OCI-LY1 (cell line): Measurements from ENCODE around the gene TBC1D16.

Experiments
- H2AFZ ChIP-seq: fragments of 200-600 bp; sonication (generic), shearing (Covaris generic); 2 replicates; pipeline ENCODE4 v1.6.0; 2014; ENCODE audit warnings: antibody characterized with exemption, mild to moderate bottlenecking, low read length
- H3F3A ChIP-seq: fragments of 200-600 bp; sonication (generic), shearing (Covaris generic); 2 replicates; pipeline ENCODE4 v1.6.0; 2014; ENCODE audit warnings: mild to moderate bottlenecking, antibody characterized with exemption, low read length, moderate library complexity; ENCODE audit not compliant: insufficient read depth
- H3K27ac ChIP-seq: fragments of 200-600 bp; sonication (generic); 2 replicates; pipeline ENCODE4 v1.5.1; 2014; ENCODE audit warnings: low read length, mixed run types, mild to moderate bottlenecking, low read depth; ENCODE audit not compliant: poor library complexity, severe bottlenecking
- H3K27me3 ChIP-seq: fragments of 200-600 bp; sonication (generic); 2 replicates; pipeline ENCODE4 v1.6.0; 2014; ENCODE audit warnings: antibody characterized with exemption, mild to moderate bottlenecking, low read length, moderate library complexity; ENCODE audit not compliant: insufficient read depth
- H3K36me3 ChIP-seq: fragments of 200-600 bp; sonication (generic); 2 replicates; pipeline ENCODE4 v1.6.1; 2014; ENCODE audit warnings: mild to moderate bottlenecking, antibody characterized with exemption, low read length, moderate library complexity, mixed read lengths; ENCODE audit not compliant: insufficient read depth
- H3K4me1 ChIP-seq: fragments of 200-600 bp; sonication (generic); 2 replicates; pipeline ENCODE4 v1.5.1; 2014; ENCODE audit warnings: mild to moderate bottlenecking, low read length, moderate library complexity; ENCODE audit not compliant: insufficient read depth, severe bottlenecking
- H3K4me2 ChIP-seq: fragments of 200-600 bp; sonication (generic), shearing (Covaris generic); 2 replicates; pipeline ENCODE4 v1.6.1; 2014; ENCODE audit warnings: low read length
- H3K4me3 ChIP-seq: fragments of 200-600 bp; sonication (generic); 2 replicates; pipeline ENCODE4 v1.5.1; 2014; ENCODE audit warnings: low read length, low read depth, mild to moderate bottlenecking, mixed read lengths; ENCODE audit not compliant: poor library complexity, severe bottlenecking
- H3K79me2 ChIP-seq: fragments of 200-600 bp; shearing (Covaris generic); 2 replicates; pipeline ENCODE4 v1.6.1; 2016; ENCODE audit warnings: mixed run types, low read length, mixed read lengths; ENCODE audit not compliant: insufficient read depth
- H3K9ac ChIP-seq: fragments of 200-600 bp; sonication (generic), shearing (Covaris generic); 2 replicates; pipeline ENCODE4 v1.6.1; 2014; ENCODE audit warnings: mild to moderate bottlenecking, low read length, mixed read lengths
- H3K9me2 ChIP-seq: fragments of 200-600 bp; sonication (generic), shearing (Covaris generic); 2 replicates; pipeline ENCODE4 v1.6.1; 2014; ENCODE audit warnings: low read depth, mild to moderate bottlenecking, low read length, mixed read lengths
- H3K9me3 ChIP-seq: fragments of 200-600 bp; shearing (Covaris generic); 2 replicates; pipeline ENCODE4 v1.6.1; 2014; ENCODE audit warnings: low read length, mixed read lengths
- H4K20me1 ChIP-seq: fragments of 200-600 bp; sonication (generic), shearing (Covaris generic); 2 replicates; pipeline ENCODE4 v1.6.0; 2016; ENCODE audit warnings: mild to moderate bottlenecking, low read length; ENCODE audit not compliant: insufficient read depth
- CTCF ChIP-seq: fragments of 200-600 bp; sonication (generic), shearing (Covaris generic); IDR thresholded peaks from 2 replicates; pipeline ENCODE4 v1.5.1; 2017; ENCODE audit warnings: mild to moderate bottlenecking, antibody characterized with exemption, low read length, moderate library complexity, mixed read lengths
- EZH2 ChIP-seq: fragments of 200-600 bp; sonication (generic), shearing (Covaris generic); IDR thresholded peaks from 2 replicates; pipeline ENCODE4 v1.8.0; 2017; ENCODE audit warnings: borderline replicate concordance, mixed run types, mild to moderate bottlenecking, antibody characterized with exemption, low read length, moderate library complexity, mixed read lengths

The TBC1D16 gene

GRCh38 chr17:79978548-79978855 is 57.2 kb downstream of the TBC1D16 start:
- Histone ChIP-seq H3K9me2 (no peaks in the 10 kb centered on the region), H3K4me3 (no peak overlapping the region), H3K27me3 (no peaks in the 10 kb centered on the region), H4K20me1 (no peaks in the 10 kb centered on the region), H3K4me1 (no peaks in the 10 kb centered on the region), H3K9me3 (no peaks in the 10 kb centered on the region), H3K4me2 (no peak overlapping the region), H3K27ac (no peak overlapping the region), H3K79me2 (no peaks in the 10 kb centered on the region), H3K9ac (no peak overlapping the region), H3F3A (no peaks in the 10 kb centered on the region), H2AFZ (no peak overlapping the region), H3K36me3 (no peaks in the 10 kb centered on the region)
- no peak for TF ChIP-seq EZH2
- TF ChIP-seq CTCF, result no peak

- TF ChIP-seq EZH2, result no peak
- no peak for TF ChIP-seq CTCF
- no peak overlapping the region for H3K4me3 ChIP-seq
- H3K27ac ChIP-seq, result no peak overlapping the region
- H3F3A ChIP-seq, result no peaks in the 10 kb centered on the region
- no peak overlapping the region for H2AFZ ChIP-seq
- H4K20me1 ChIP-seq, result no peaks in the 10 kb centered on the region
- H3K9me2 ChIP-seq, result no peaks in the 10 kb centered on the region
- no peaks in the 10 kb centered on the region for H3K79me2 ChIP-seq
- H3K4me2 ChIP-seq, result no peak overlapping the region
- H3K27me3 ChIP-seq, result no peaks in the 10 kb centered on the region
- no peaks in the 10 kb centered on the region for H3K9me3 ChIP-seq
- H3K36me3 ChIP-seq, result no peaks in the 10 kb centered on the region
- H3K9ac ChIP-seq, result no peak overlapping the region
- no peaks in the 10 kb centered on the region for H3K4me1 ChIP-seq
Observed at GRCh38 chr17:79977708-79978547, 57.7 kb downstream of the TBC1D16 start.

GRCh38 chr17:79977161-79977631 is 58.5 kb downstream of the TBC1D16 start:
- H3K4me1 ChIP-seq, result no peaks in the 10 kb centered on the region
- no peaks in the 10 kb centered on the region for H3K36me3 ChIP-seq
- no peaks in the 10 kb centered on the region for H3K79me2 ChIP-seq
- no peak overlapping the region for H3K4me3 ChIP-seq
- no peaks in the 10 kb centered on the region for H3K9me2 ChIP-seq
- H3F3A ChIP-seq, result no peaks in the 10 kb centered on the region
- H3K9ac ChIP-seq, result no peak overlapping the region
- H2AFZ ChIP-seq, result no peak overlapping the region
- no peak overlapping the region for H3K4me2 ChIP-seq
- no peak overlapping the region for H3K27ac ChIP-seq
- H3K27me3 ChIP-seq, result no peaks in the 10 kb centered on the region
- TF ChIP-seq CTCF (no peak), EZH2 (no peak)
- no peaks in the 10 kb centered on the region for H3K9me3 ChIP-seq
- no peaks in the 10 kb centered on the region for H4K20me1 ChIP-seq
